Fibroblast of lung (primary cell): ENCODE results near the gene CTDSP1. TPM values are rescaled to one million over a fixed set of nuclear protein-coding genes. Genes with fewer than 3 reads are reported as not detected.

Source experiments
- DNase-seq, 2 donors: peaks; one replicate each; pipeline versions ENCODE4 v3.0.0 to v3.0.0-alpha.2; 2010; ENCODE audit warnings: low read depth in 2 of 2
- H2AFZ ChIP-seq: 2 replicates; pipeline ENCODE4 v1.5.1; 2012; ENCODE audit warnings: low read length, control low read depth, inconsistent platforms
- H3K27ac ChIP-seq: 2 replicates; pipeline ENCODE4 v1.5.1; 2011; ENCODE audit warnings: low read length, control low read depth; ENCODE audit not compliant: insufficient read depth
- H3K27me3 ChIP-seq: 2 replicates; pipeline ENCODE4 v1.5.1; 2011; ENCODE audit warnings: mild to moderate bottlenecking, low read length; ENCODE audit not compliant: control insufficient read depth, insufficient read depth
- H3K36me3 ChIP-seq: 2 replicates; pipeline ENCODE4 v1.5.1; 2011; ENCODE audit warnings: low read length; ENCODE audit not compliant: control insufficient read depth, insufficient read depth
- H3K4me1 ChIP-seq: 2 replicates; pipeline ENCODE4 v1.5.1; 2011; ENCODE audit warnings: low read length; ENCODE audit not compliant: control insufficient read depth, insufficient read depth; ENCODE audit errors: extremely low read depth
- H3K4me2 ChIP-seq: 2 replicates; pipeline ENCODE4 v1.5.1; 2011; ENCODE audit warnings: low read length, control low read depth; ENCODE audit not compliant: insufficient read depth; ENCODE audit errors: extremely low read depth
- H3K4me3 ChIP-seq, 4 experiments: fragments of 200-600 bp in 1 of 4; sonication (generic) in 1 of 4; replicated peaks in 1 of 4; 2 replicates each; pipeline ENCODE4 v1.5.1; 2011 to 2016; ENCODE audit warnings: low read length in 4 of 4, low read depth in 3 of 4, mild to moderate bottlenecking in 3 of 4, control low read depth in 2 of 4, inconsistent platforms in 1 of 4, mixed read lengths in 1 of 4; ENCODE audit not compliant: insufficient read depth in 1 of 4; ENCODE audit errors: control extremely low read depth in 1 of 4
- H3K79me2 ChIP-seq: 2 replicates; pipeline ENCODE4 v1.5.1; 2012; ENCODE audit warnings: mild to moderate bottlenecking, low read length, inconsistent platforms; ENCODE audit not compliant: control insufficient read depth, insufficient read depth
- H3K9ac ChIP-seq: 2 replicates; pipeline ENCODE4 v1.5.1; 2011; ENCODE audit warnings: mild to moderate bottlenecking, low read length, control low read depth; ENCODE audit not compliant: insufficient read depth
- H3K9me3 ChIP-seq: 2 replicates; pipeline ENCODE4 v1.5.1; 2012; ENCODE audit warnings: low read depth, low read length; ENCODE audit not compliant: control insufficient read depth, insufficient read depth
- H4K20me1 ChIP-seq: 2 replicates; pipeline ENCODE4 v1.5.1; 2011; ENCODE audit warnings: low read length; ENCODE audit not compliant: control insufficient read depth, insufficient read depth; ENCODE audit errors: extremely low read depth
- CTCF ChIP-seq, 2 donors: IDR thresholded peaks in 1 of 2; conservative IDR thresholded peaks in 1 of 2; 1 replicate in 1 of 2; 2 replicates in 1 of 2; pipeline ENCODE4 v1.5.1; 2011 to 2012; ENCODE audit warnings: low read length in 2 of 2, control low read depth in 1 of 2, inconsistent platforms in 1 of 2, low read depth in 1 of 2, mild to moderate bottlenecking in 1 of 2
- EZH2 ChIP-seq: IDR thresholded peaks from 2 replicates; pipeline ENCODE4 v1.5.1; 2012; ENCODE audit warnings: low read length, control low read depth, mild to moderate bottlenecking; ENCODE audit errors: missing control alignments
- polyA plus RNA-seq, 2 donors: library from polyadenylated mRNA; depleted of rRNA in 1 of 2; stranded (reverse) in 1 of 2; unstranded in 1 of 2; fragments of >200 nt; gene quantifications; 2 replicates each; pipeline ENCODE4 v1.2.1, GENCODE V29; 2011 to 2012; ENCODE audit warnings: missing spikeins in 1 of 2
- total RNA-seq: library from RNA; depleted of rRNA; stranded (reverse); fragments of >200 nt; gene quantifications from 2 replicates; pipeline ENCODE4 v1.2.1, GENCODE V29; 2014

The CTDSP1 gene
- total and polyA plus RNA-seq, 2 donors (not counting 1 experiment from before 2014, with no cell fraction given) = 45.4 to 69.6 TPM

GRCh38 chr2:218405086-218405745, 5.5 kb downstream of the CTDSP1 start:
- Histone ChIP-seq H3K27me3 (no peaks in the 10 kb centered on the region), H3K4me1 (peaks cover 24% of the 10 kb centered on the region), H3K27ac (peak overlapping the region; percentile 46), H2AFZ (no peak overlapping the region), H3K79me2 (peaks cover 27% of the 10 kb centered on the region), H3K36me3 (peaks cover 19% of the 10 kb centered on the region), H3K4me3 (no peak overlapping the region), H4K20me1 (no peaks in the 10 kb centered on the region), H3K4me2 (peak overlapping the region; percentile 64), H3K9me3 (no peaks in the 10 kb centered on the region), H3K9ac (no peak overlapping the region)
- no peak for DNase-seq
- TF ChIP-seq EZH2 (no peak), CTCF (conservative IDR thresholded peaks at IDR 0.05 in 1 of 2, IDR thresholded peaks at IDR 0.05 in 1 of 2; ENCODE audit: low read depth in 1 of 2, low read length in 2 of 2) (no peak)

GRCh38 chr2:218405746-218406208, 6.1 kb downstream of the CTDSP1 start:
- no peak overlapping the region for H2AFZ ChIP-seq
- no peaks in the 10 kb centered on the region for H4K20me1 ChIP-seq

More at GRCh38 chr2:218405746-218406208, 6.1 kb downstream of the CTDSP1 start:
- Histone ChIP-seq H3K4me1 (peaks cover 24% of the 10 kb centered on the region), H3K36me3 (peaks cover 19% of the 10 kb centered on the region), H3K9me3 (no peaks in the 10 kb centered on the region), H3K4me3 (peak overlapping the region; percentile 3 to 44 (median 14)), H3K9ac (peak overlapping the region; percentile 36), H3K4me2 (peak overlapping the region; percentile 64), H3K27ac (peak overlapping the region; percentile 46), H3K27me3 (no peaks in the 10 kb centered on the region), H3K79me2 (peaks cover 22% of the 10 kb centered on the region)
- DNase-seq = no peak
- TF ChIP-seq CTCF (conservative IDR thresholded peaks at IDR 0.05 in 1 of 2, IDR thresholded peaks at IDR 0.05 in 1 of 2; ENCODE audit: low read depth in 1 of 2, low read length in 2 of 2) (no peak), EZH2 (no peak)
